ENCODE measurements around the gene LGMN.

GRCh38 chr14:92694807-92695206 lies 53.6 kb downstream of the LGMN start:
- TF ChIP-seq CTCF (conservative IDR thresholded peaks at IDR 0.05) (no peak), EZH2 (IDR thresholded peaks at IDR 0.05; ENCODE audit: low read depth) (no peak)

Measured in PC-9 (cell line).